HCT116 (cell line): Measurements from ENCODE around the gene TEDC2. TPM values are rescaled to one million over a fixed set of nuclear protein-coding genes. Genes with fewer than 3 reads are reported as not detected.

Experiments
- ATAC-seq: fragments of 200-7000 bp; cut with Tn5 transposase; 2 replicates; pipeline ENCODE4 v1.9.1; 2020; ENCODE audit warnings: mild to moderate bottlenecking, moderate library complexity
- BruUV-seq: library from RNA; stranded (reverse); fragments of 400-500 nt; replicated peaks from 2 replicates; lab custom pipeline; 2021; lab: Mats Ljungman, UMichigan
- CTCF ChIA-PET: fragments of 300-600 bp; sonication (Branson Sonifier 250); formaldehyde crosslinking; loops from one replicate; lab custom pipeline; 2021; ENCODE audit warnings: antibody characterized with exemption; lab: Charles Lee
- POLR2A ChIA-PET: fragments of 300-600, 350-600 bp; sonication (Branson Sonifier 250); formaldehyde crosslinking; loops from one replicate; lab custom pipeline; 2021; ENCODE audit warnings: antibody characterized with exemption; lab: Charles Lee
- RAD21 ChIA-PET, 2 experiments: fragments of 300-600 bp; sonication (Branson Sonifier 250); formaldehyde crosslinking; loops; one replicate each; lab custom pipeline; 2023; ENCODE audit warnings: low total read pairs in 2 of 2; ENCODE audit not compliant: uncharacterized antibody in 2 of 2, unreplicated experiment in 2 of 2, low non-redundant PET in 1 of 2; lab: Charles Lee
- DNase-seq: peaks from one replicate; pipeline ENCODE4 v3.0.0-alpha.2; 2010; ENCODE audit warnings: low read depth, low spot score
- H2AFZ ChIP-seq: fragments of 200-600 bp; shearing (Covaris generic), sonication (generic); 2 replicates; pipeline ENCODE4 v1.6.1; 2017; ENCODE audit warnings: low read depth, mixed run types, mixed read lengths, antibody characterized with exemption, low read length; ENCODE audit not compliant: poor library complexity, severe bottlenecking
- H3K27ac ChIP-seq: 2 replicates; pipeline ENCODE4 v1.5.1; 2012; ENCODE audit warnings: low read depth, low read length
- H3K27me3 ChIP-seq: fragments of 200-600 bp; sonication (generic); 2 replicates; pipeline ENCODE4 v1.6.1; 2016; ENCODE audit warnings: mixed run types, low read length, mixed read lengths; ENCODE audit not compliant: insufficient read depth
- H3K36me3 ChIP-seq, 2 experiments: fragments of 200-500 bp in 1 of 2; fragments of 200-600 bp in 1 of 2; sonication (Bioruptor generic) in 1 of 2; sonication (generic) in 1 of 2; 2 replicates each; pipeline versions ENCODE4 v1.5.1 to v1.6.1; 2014 to 2016; ENCODE audit warnings: low read length in 2 of 2, inconsistent platforms in 1 of 2, mixed read lengths in 1 of 2, mixed run types in 1 of 2; ENCODE audit not compliant: insufficient read depth in 2 of 2, control insufficient read depth in 1 of 2
- H3K4me1 ChIP-seq, 2 experiments: fragments of 200-600 bp in 1 of 2; sonication (generic) in 1 of 2; 2 replicates each; pipeline versions ENCODE4 v1.5.1 to v1.6.1; 2012 to 2017; ENCODE audit warnings: low read length in 2 of 2, inconsistent platforms in 1 of 2, mild to moderate bottlenecking in 1 of 2, mixed read lengths in 1 of 2, mixed run types in 1 of 2, moderate library complexity in 1 of 2; ENCODE audit not compliant: insufficient read depth in 2 of 2, control insufficient read depth in 1 of 2
- H3K4me2 ChIP-seq: fragments of 200-600 bp; sonication (generic); 2 replicates; pipeline ENCODE4 v1.6.1; 2017; ENCODE audit warnings: mixed run types, low read length, mixed read lengths
- H3K4me3 ChIP-seq, 2 experiments: fragments of 200-600 bp in 1 of 2; sonication (generic) in 1 of 2; replicated peaks in 1 of 2; 2 replicates each; pipeline ENCODE4 v1.5.1; 2011 to 2016; ENCODE audit warnings: low read length in 2 of 2, control low read depth in 1 of 2, low read depth in 1 of 2, mild to moderate bottlenecking in 1 of 2, mixed read lengths in 1 of 2, mixed run types in 1 of 2
- H3K79me2 ChIP-seq: fragments of 200-600 bp; sonication (generic); 2 replicates; pipeline ENCODE4 v1.6.1; 2017; ENCODE audit warnings: mild to moderate bottlenecking, mixed run types, low read length, moderate library complexity, mixed read lengths; ENCODE audit not compliant: insufficient read depth
- H3K9ac ChIP-seq: fragments of 200-600 bp; sonication (generic); 2 replicates; pipeline ENCODE4 v1.6.1; 2016; ENCODE audit warnings: low read length, mixed read lengths
- H3K9me2 ChIP-seq: fragments of 200-600 bp; sonication (generic), shearing (Covaris generic); 2 replicates; pipeline ENCODE4 v1.6.1; 2017; ENCODE audit warnings: mixed run types, mild to moderate bottlenecking, moderate library complexity; ENCODE audit not compliant: insufficient read depth
- H3K9me3 ChIP-seq, 2 experiments: fragments of 200-500 bp in 1 of 2; fragments of 200-600 bp in 1 of 2; sonication (Bioruptor generic) in 1 of 2; sonication (generic) in 1 of 2; 2 replicates each; pipeline ENCODE4 v1.6.1; 2014 to 2017; ENCODE audit warnings: low read length in 2 of 2, mixed read lengths in 2 of 2, inconsistent platforms in 1 of 2, low read depth in 1 of 2, mild to moderate bottlenecking in 1 of 2, mixed run types in 1 of 2, moderate library complexity in 1 of 2; ENCODE audit not compliant: control insufficient read depth in 1 of 2, insufficient read depth in 1 of 2
- H4K20me1 ChIP-seq: fragments of 200-600 bp; sonication (generic), shearing (Covaris generic); 2 replicates; pipeline ENCODE4 v1.6.1; 2017; ENCODE audit warnings: mixed run types, mild to moderate bottlenecking, moderate library complexity; ENCODE audit not compliant: insufficient read depth
- ATF3 ChIP-seq: IDR thresholded peaks from 2 replicates; pipeline ENCODE4 v1.6.1; 2012
- CBX3 ChIP-seq: IDR thresholded peaks from 2 replicates; pipeline ENCODE4 v1.6.1; 2012; ENCODE audit warnings: low read depth
- CEBPB ChIP-seq: IDR thresholded peaks from 2 replicates; pipeline ENCODE4 v1.6.1; 2012; ENCODE audit warnings: low read depth
- CTCF ChIP-seq, 3 experiments: fragments of 200-600 bp in 1 of 3; sonication (generic) in 1 of 3; IDR thresholded peaks in 2 of 3; conservative IDR thresholded peaks in 1 of 3; 2 replicates each; pipeline ENCODE4 v1.5.1; 2012 to 2017; ENCODE audit warnings: low read depth in 2 of 3, low read length in 2 of 3, antibody characterized with exemption in 1 of 3, borderline replicate concordance in 1 of 3, control low read depth in 1 of 3, mild to moderate bottlenecking in 1 of 3, mixed read lengths in 1 of 3, mixed run types in 1 of 3, moderate library complexity in 1 of 3; ENCODE audit not compliant: insufficient read depth in 1 of 3
- ELF1 ChIP-seq: IDR thresholded peaks from 2 replicates; pipeline ENCODE4 v1.6.1; 2012; ENCODE audit warnings: low read depth, borderline replicate concordance
- EZH2 ChIP-seq: fragments of 200-600 bp; sonication (generic); IDR thresholded peaks from 2 replicates; pipeline ENCODE4 v1.6.1; 2017; ENCODE audit warnings: antibody characterized with exemption, mixed run types
- EZH2phosphoT487 ChIP-seq: fragments of 200-600 bp; IDR thresholded peaks from 2 replicates; pipeline ENCODE4 v1.6.1; 2018; ENCODE audit warnings: antibody characterized with exemption, borderline replicate concordance
- JUND ChIP-seq: IDR thresholded peaks from 2 replicates; pipeline ENCODE4 v1.6.1; 2012
- POLR2A ChIP-seq: IDR thresholded peaks from 2 replicates; pipeline ENCODE4 v1.7.0; 2011; ENCODE audit warnings: borderline replicate concordance; ENCODE audit not compliant: insufficient read depth, insufficient read length; ENCODE audit errors: extremely low read depth
- POLR2AphosphoS5 ChIP-seq: IDR thresholded peaks from 2 replicates; pipeline ENCODE4 v1.6.1; 2011; ENCODE audit warnings: mild to moderate bottlenecking, low read depth, low read length, moderate library complexity
- RAD21 ChIP-seq: IDR thresholded peaks from 2 replicates; pipeline ENCODE4 v1.6.1; 2012; ENCODE audit warnings: low read depth, mild to moderate bottlenecking
- REST ChIP-seq: IDR thresholded peaks from 2 replicates; pipeline ENCODE4 v1.6.1; 2012; ENCODE audit warnings: low read depth
- SIN3A ChIP-seq: IDR thresholded peaks from 2 replicates; pipeline ENCODE4 v1.6.1; 2012; ENCODE audit warnings: low read depth
- SP1 ChIP-seq: IDR thresholded peaks from 2 replicates; pipeline ENCODE4 v1.6.1; 2012; ENCODE audit warnings: low read depth
- TCF7L2 ChIP-seq: IDR thresholded peaks from 2 replicates; pipeline ENCODE4 v1.7.0; 2011; ENCODE audit warnings: borderline replicate concordance, inconsistent platforms; ENCODE audit not compliant: insufficient read depth, insufficient read length; ENCODE audit errors: extremely low read depth
- ZBTB33 ChIP-seq: IDR thresholded peaks from 2 replicates; pipeline ENCODE4 v1.6.1; 2011; ENCODE audit warnings: mild to moderate bottlenecking, low read length, moderate library complexity; ENCODE audit not compliant: insufficient replicate concordance; ENCODE audit errors: extremely low read depth
- ZFX ChIP-seq: fragments of 450-650 bp; IDR thresholded peaks from 2 replicates; pipeline ENCODE4 v1.6.1; 2017
- ZNF274 ChIP-seq: fragments of 200-500 bp; sonication (Bioruptor generic); IDR thresholded peaks from 2 replicates; pipeline ENCODE4 v1.6.1; 2014; ENCODE audit warnings: mild to moderate bottlenecking, low read depth, low read length, inconsistent platforms
- intact Hi-C: fragments of 100-400 bp; cut with micrococcal nuclease; formaldehyde crosslinking; loops from 2 replicates; pipeline ENCODE4 v1.10.0; 2022
- total RNA-seq: library from RNA; stranded (reverse); gene quantifications from one replicate; pipeline ENCODE4 v1.2.1, GENCODE V29; 2021; ENCODE audit not compliant: unreplicated experiment

Gene TEDC2
- total RNA-seq, 1 experiment from 2014 or later: 26.5 TPM

- TF ChIP-seq CEBPB (no peak), SP1 (no peak), ZFX (no peak), JUND (no peak)
- TF ChIP-seq, all 23 proteins: peak for 0
Observed at GRCh38 chr16:2507052-2507659, 47.2 kb downstream of the TEDC2 start (continued).

- intact Hi-C loops: loop anchor here (10.0 kb wide), 2 partner anchors 243 to 313 kb away; partner anchors contain the start of genes CASKIN1 and RNPS1
- no peak overlapping the region for H3K9ac ChIP-seq
- H3K9me3 ChIP-seq: no peaks in the 10 kb centered on the region
- no peak overlapping the region for H3K4me3 ChIP-seq
- no TSS peak for BruUV-seq
- ATAC-seq (no peak), DNase-seq (no peak)
- H4K20me1 ChIP-seq: no peaks in the 10 kb centered on the region
- RAD21 ChIA-PET: no interaction called here
- no peak overlapping the region for H2AFZ ChIP-seq
- H3K79me2 ChIP-seq: no peaks in the 10 kb centered on the region
- H3K4me1 ChIP-seq: peaks cover under 1 to 8% of the 10 kb centered on the region in 2 experiments
- H3K36me3 ChIP-seq: no peaks in the 10 kb centered on the region
- CTCF ChIA-PET: no interaction called here
- no peak overlapping the region for H3K27ac ChIP-seq
- H3K4me2 ChIP-seq: no peak overlapping the region
- no peaks in the 10 kb centered on the region for H3K9me2 ChIP-seq
- POLR2A ChIA-PET: no interaction called here
- H3K27me3 ChIP-seq: no peaks in the 10 kb centered on the region
- TF ChIP-seq RAD21: no peak
- no peak for TF ChIP-seq ZFX
- TF ChIP-seq REST: no peak
- TF ChIP-seq ELF1: no peak
- no peak for TF ChIP-seq EZH2phosphoT487
- no peak for TF ChIP-seq POLR2AphosphoS5
- TF ChIP-seq TCF7L2: no peak
- TF ChIP-seq JUND: no peak
- no peak for TF ChIP-seq POLR2A
- TF ChIP-seq SIN3A: no peak
- no peak for TF ChIP-seq ATF3
- no peak for TF ChIP-seq ZNF274
- no peak for TF ChIP-seq CEBPB
- TF ChIP-seq EZH2: no peak
- TF ChIP-seq CTCF (IDR thresholded peaks at IDR 0.05 in 2 of 3, conservative IDR thresholded peaks at IDR 0.05 in 1 of 3; ENCODE audit: borderline replicate concordance in 1 of 3, insufficient read depth in 1 of 3, low read depth in 2 of 3, low read length in 2 of 3): no peak
- no peak for TF ChIP-seq ZBTB33
- no peak for TF ChIP-seq SP1
- TF ChIP-seq CBX3: no peak
Observed at GRCh38 chr16:2507665-2508064, 47.8 kb downstream of the TEDC2 start.
